Measurements from ENCODE around the gene GLI3.

GLI3 gene

GRCh38 chr7:42010751-42011150 lies 226.3 kb downstream of the GLI3 start:
- no peak for DNase-seq
- in situ Hi-C loops (cut with HindIII; ENCODE audit: low pct_ligation_motif_present, low pct_unique_long_range_greater_than_20kb, low sequenced_read_pairs): no loop called here

- DNase-seq: no peak
- in situ Hi-C loops (cut with HindIII; ENCODE audit: low pct_ligation_motif_present, low pct_unique_long_range_greater_than_20kb, low sequenced_read_pairs): no loop called here
Measured at GRCh38 chr7:42006801-42007513, 230.1 kb downstream of the GLI3 start.

- no peak for DNase-seq
- in situ Hi-C loops (cut with HindIII; ENCODE audit: low pct_ligation_motif_present, low pct_unique_long_range_greater_than_20kb, low sequenced_read_pairs): no loop called here
Measured at GRCh38 chr7:42002654-42003053, 234.4 kb downstream of the GLI3 start.

- DNase-seq: no peak
- in situ Hi-C loops (cut with HindIII; ENCODE audit: low pct_ligation_motif_present, low pct_unique_long_range_greater_than_20kb, low sequenced_read_pairs): no loop called here
Measured at GRCh38 chr7:41999736-42000283, 237.2 kb downstream of the GLI3 start.

GRCh38 chr7:41998041-41998440 lies 239.0 kb downstream of the GLI3 start:
- DNase-seq: no peak
- in situ Hi-C loops (cut with HindIII; ENCODE audit: low pct_ligation_motif_present, low pct_unique_long_range_greater_than_20kb, low sequenced_read_pairs): no loop called here

- in situ Hi-C loops (cut with HindIII; ENCODE audit: low pct_ligation_motif_present, low pct_unique_long_range_greater_than_20kb, low sequenced_read_pairs): no loop called here
Measured at GRCh38 chr7:41997151-41997550, 239.9 kb downstream of the GLI3 start.

GRCh38 chr7:41996381-41997035 lies 240.5 kb downstream of the GLI3 start:
- in situ Hi-C loops (cut with HindIII; ENCODE audit: low pct_ligation_motif_present, low pct_unique_long_range_greater_than_20kb, low sequenced_read_pairs): no loop called here

More at GRCh38 chr7:41997151-41997550, 239.9 kb downstream of the GLI3 start:
- no peak for DNase-seq

GRCh38 chr7:41995632-41996271 lies 241.3 kb downstream of the GLI3 start:
- DNase-seq: no peak
- in situ Hi-C loops (cut with HindIII; ENCODE audit: low pct_ligation_motif_present, low pct_unique_long_range_greater_than_20kb, low sequenced_read_pairs): no loop called here

More at GRCh38 chr7:41996381-41997035, 240.5 kb downstream of the GLI3 start:
- peak; percentile 20 for DNase-seq

- in situ Hi-C loops (cut with HindIII; ENCODE audit: low pct_ligation_motif_present, low pct_unique_long_range_greater_than_20kb, low sequenced_read_pairs): no loop called here
- no peak for DNase-seq
Measured at GRCh38 chr7:41994746-41995110, 242.3 kb downstream of the GLI3 start.

- DNase-seq: no peak
- in situ Hi-C loops (cut with HindIII; ENCODE audit: low pct_ligation_motif_present, low pct_unique_long_range_greater_than_20kb, low sequenced_read_pairs): no loop called here
Measured at GRCh38 chr7:41994036-41994745, 242.8 kb downstream of the GLI3 start.

GRCh38 chr7:41992881-41993867 lies 243.8 kb downstream of the GLI3 start:
- no peak for DNase-seq
- in situ Hi-C loops (cut with HindIII; ENCODE audit: low pct_ligation_motif_present, low pct_unique_long_range_greater_than_20kb, low sequenced_read_pairs): no loop called here

- in situ Hi-C loops (cut with HindIII; ENCODE audit: low pct_ligation_motif_present, low pct_unique_long_range_greater_than_20kb, low sequenced_read_pairs): no loop called here
Measured at GRCh38 chr7:41984888-41985287, 252.1 kb downstream of the GLI3 start.

GRCh38 chr7:41981046-41982040 lies 255.7 kb downstream of the GLI3 start:
- no peak for DNase-seq
- in situ Hi-C loops (cut with HindIII; ENCODE audit: low pct_ligation_motif_present, low pct_unique_long_range_greater_than_20kb, low sequenced_read_pairs): no loop called here

More at GRCh38 chr7:41984888-41985287, 252.1 kb downstream of the GLI3 start:
- DNase-seq: peak; percentile 60

GRCh38 chr7:41979834-41980307 lies 257.1 kb downstream of the GLI3 start:
- in situ Hi-C loops (cut with HindIII; ENCODE audit: low pct_ligation_motif_present, low pct_unique_long_range_greater_than_20kb, low sequenced_read_pairs): no loop called here
- peak; percentile 48 for DNase-seq

GRCh38 chr7:41978858-41979257 lies 258.2 kb downstream of the GLI3 start:
- in situ Hi-C loops (cut with HindIII; ENCODE audit: low pct_ligation_motif_present, low pct_unique_long_range_greater_than_20kb, low sequenced_read_pairs): no loop called here

GRCh38 chr7:41977661-41978060 lies 259.3 kb downstream of the GLI3 start:
- in situ Hi-C loops (cut with HindIII; ENCODE audit: low pct_ligation_motif_present, low pct_unique_long_range_greater_than_20kb, low sequenced_read_pairs): no loop called here
- DNase-seq: no peak

More at GRCh38 chr7:41978858-41979257, 258.2 kb downstream of the GLI3 start:
- DNase-seq: no peak
